HEK293 (cell line): ENCODE results near the gene PHACTR1.
"Not testable (repeated sequence)": the region's sequence is repeated elsewhere in the genome, so short reads cannot be mapped to it uniquely, and the experiment has no call there.

Experiments used
- CTCF ChIA-PET: fragments of 350-600 bp; formaldehyde crosslinking; extraction: SDS; loops from one replicate; lab custom pipeline; 2021; ENCODE audit warnings: antibody characterized with exemption; lab: Yijun Ruan, JAX
- POLR2A ChIA-PET: fragments of 300-600 bp; formaldehyde crosslinking; extraction: SDS; loops from one replicate; lab custom pipeline; 2020; ENCODE audit warnings: antibody characterized with exemption, inconsistent platforms; lab: Yijun Ruan, JAX
- H3K27ac ChIP-seq: fragments of 200-500 bp; sonication (Bioruptor generic); 2 replicates; pipeline ENCODE4 v1.5.1; 2014; ENCODE audit warnings: low read depth, low read length, control low read depth, inconsistent platforms; ENCODE audit errors: extremely low read depth
- H3K36me3 ChIP-seq, 2 experiments: fragments of 200-500 bp in 1 of 2; sonication (Bioruptor generic) in 1 of 2; 1 replicate in 1 of 2; 2 replicates in 1 of 2; pipeline ENCODE4 v1.5.1; 2014 to 2017; ENCODE audit warnings: inconsistent platforms in 2 of 2, low read length in 2 of 2; ENCODE audit not compliant: control insufficient read depth in 2 of 2, insufficient read depth in 1 of 2
- H3K4me1 ChIP-seq: fragments of 200-500 bp; sonication (Bioruptor generic); 2 replicates; pipeline ENCODE4 v1.5.1; 2014; ENCODE audit warnings: mild to moderate bottlenecking, low read length, inconsistent platforms; ENCODE audit not compliant: control insufficient read depth, insufficient read depth
- H3K4me3 ChIP-seq: 2 replicates; pipeline ENCODE4 v1.5.1; 2011; ENCODE audit warnings: low read depth, mild to moderate bottlenecking, control low read depth, low read length, moderate library complexity
- H3K9me3 ChIP-seq: fragments of 200-500 bp; sonication (Bioruptor generic); 2 replicates; pipeline ENCODE4 v1.5.1; 2014; ENCODE audit warnings: low read depth, low read length, inconsistent platforms; ENCODE audit not compliant: control insufficient read depth, insufficient read depth
- HOXC10 ChIP-seq: sonication (generic); formaldehyde crosslinking; IDR thresholded peaks from 2 replicates; pipeline ENCODE4 v1.8.1; 2023; ENCODE audit warnings: mild to moderate bottlenecking, missing genetic modification reagents
- HOXD13 ChIP-seq: sonication (generic); formaldehyde crosslinking; IDR thresholded peaks from 2 replicates; pipeline ENCODE4 v1.8.0; 2022; ENCODE audit warnings: missing genetic modification reagents, borderline replicate concordance
- KLF7 ChIP-seq: fragments of 450-650 bp; formaldehyde crosslinking; IDR thresholded peaks from 2 replicates; pipeline ENCODE4 v1.5.1; 2016; ENCODE audit warnings: missing biosample characterization, missing genetic modification characterization, borderline replicate concordance
- KLF8 ChIP-seq: fragments of 450-650 bp; formaldehyde crosslinking; IDR thresholded peaks from 2 replicates; pipeline ENCODE4 v1.5.1; 2016; ENCODE audit warnings: missing biosample characterization, missing genetic modification characterization
- REPIN1 ChIP-seq: fragments of 450-650 bp; formaldehyde crosslinking; IDR thresholded peaks from 2 replicates; pipeline ENCODE4 v1.5.1; 2017; ENCODE audit warnings: missing biosample characterization, missing genetic modification characterization, low read depth
- SALL2 ChIP-seq: fragments of 450-650 bp; formaldehyde crosslinking; IDR thresholded peaks from 2 replicates; pipeline ENCODE4 v1.5.0; 2017; ENCODE audit warnings: missing biosample characterization, mild to moderate bottlenecking, missing genetic modification characterization, borderline replicate concordance
- SCRT2 ChIP-seq: fragments of 450-650 bp; formaldehyde crosslinking; IDR thresholded peaks from 2 replicates; pipeline ENCODE4 v1.5.1; 2016; ENCODE audit warnings: missing biosample characterization, missing genetic modification characterization
- TRIM28 ChIP-seq: IDR thresholded peaks from 2 replicates; pipeline ENCODE4 v1.6.1; 2011; ENCODE audit warnings: low read length, control low read depth, borderline replicate concordance
- ZBTB7A ChIP-seq: fragments of 450-650 bp; formaldehyde crosslinking; IDR thresholded peaks from 2 replicates; pipeline ENCODE4 v1.5.1; 2016; ENCODE audit warnings: low read depth, missing biosample characterization, missing genetic modification characterization
- ZNF121 ChIP-seq: fragments of 450-650 bp; formaldehyde crosslinking; IDR thresholded peaks from 2 replicates; pipeline ENCODE4 v1.5.1; 2016; ENCODE audit warnings: missing biosample characterization, missing genetic modification characterization
- ZNF146 ChIP-seq: fragments of 450-650 bp; formaldehyde crosslinking; IDR thresholded peaks from 2 replicates; pipeline ENCODE4 v1.5.1; 2016; ENCODE audit warnings: missing biosample characterization, missing genetic modification characterization
- ZNF16 ChIP-seq: fragments of 450-650 bp; formaldehyde crosslinking; IDR thresholded peaks from 2 replicates; pipeline ENCODE4 v1.5.1; 2016; ENCODE audit warnings: low read depth, missing biosample characterization, missing genetic modification characterization
- ZNF174 ChIP-seq: fragments of 450-650 bp; formaldehyde crosslinking; IDR thresholded peaks from 2 replicates; pipeline ENCODE4 v1.5.0; 2017; ENCODE audit warnings: missing biosample characterization, mild to moderate bottlenecking, missing genetic modification characterization
- ZNF530 ChIP-seq: fragments of 450-650 bp; formaldehyde crosslinking; IDR thresholded peaks from 2 replicates; pipeline ENCODE4 v1.5.1; 2016; ENCODE audit warnings: low read depth, missing biosample characterization, missing genetic modification characterization
- ZNF555 ChIP-seq: fragments of 450-650 bp; formaldehyde crosslinking; conservative IDR thresholded peaks from 2 replicates; pipeline ENCODE4 v1.5.1; 2017; ENCODE audit warnings: missing biosample characterization, mild to moderate bottlenecking, missing genetic modification characterization, inconsistent platforms
- ZNF560 ChIP-seq: fragments of 450-650 bp; formaldehyde crosslinking; IDR thresholded peaks from 2 replicates; pipeline ENCODE4 v1.5.1; 2017; ENCODE audit warnings: missing biosample characterization, missing genetic modification characterization, borderline replicate concordance
- ZNF580 ChIP-seq: fragments of 450-650 bp; formaldehyde crosslinking; IDR thresholded peaks from 2 replicates; pipeline ENCODE4 v1.5.1; 2016; ENCODE audit warnings: missing biosample characterization, missing genetic modification characterization
- ZNF624 ChIP-seq: fragments of 450-650 bp; formaldehyde crosslinking; IDR thresholded peaks from 2 replicates; pipeline ENCODE4 v1.5.1; 2017; ENCODE audit warnings: missing biosample characterization, missing genetic modification characterization
- ZNF626 ChIP-seq: fragments of 450-650 bp; sonication (Bioruptor Pico); formaldehyde crosslinking; IDR thresholded peaks from 2 replicates; pipeline ENCODE4 v1.5.1; 2018; ENCODE audit warnings: missing biosample characterization, missing genetic modification characterization, inconsistent platforms
- ZNF645 ChIP-seq: fragments of 450-650 bp; formaldehyde crosslinking; IDR thresholded peaks from 2 replicates; pipeline ENCODE4; 2016; ENCODE audit warnings: missing biosample characterization, missing genetic modification characterization
- ZNF701 ChIP-seq: fragments of 450-650 bp; formaldehyde crosslinking; IDR thresholded peaks from 2 replicates; pipeline ENCODE4 v1.5.1; 2016; ENCODE audit warnings: missing biosample characterization, missing genetic modification characterization
- ZNF837 ChIP-seq: fragments of 450-650 bp; formaldehyde crosslinking; IDR thresholded peaks from 2 replicates; pipeline ENCODE4 v1.5.1; 2016; ENCODE audit warnings: missing biosample characterization, missing genetic modification characterization
- ZSCAN4 ChIP-seq: fragments of 450-650 bp; formaldehyde crosslinking; IDR thresholded peaks from 2 replicates; pipeline ENCODE4 v1.5.1; 2017; ENCODE audit warnings: missing biosample characterization, missing genetic modification characterization
- TF ChIP-seq, protein P1 (sequence below): fragments of 450-650 bp; formaldehyde crosslinking; IDR thresholded peaks from 2 replicates; pipeline ENCODE4 v1.5.1; 2016; ENCODE audit warnings: missing biosample characterization, missing genetic modification characterization
- TF ChIP-seq, protein P2 (sequence below): fragments of 450-650 bp; formaldehyde crosslinking; IDR thresholded peaks from 2 replicates; pipeline ENCODE4 v1.5.1; 2017; ENCODE audit warnings: missing biosample characterization, missing genetic modification characterization

Gene PHACTR1

GRCh38 chr6:13243033-13243432 lies 526.5 kb downstream of the PHACTR1 start (continued):
- no peak for TF ChIP-seq ZNF560
- no peak for TF ChIP-seq SALL2
- TF ChIP-seq ZBTB7A (tag by site-specific recombination), result no peak
- no peak for TF ChIP-seq ZNF16 (tag by site-specific recombination)

- TF ChIP-seq SCRT2 (tag by site-specific recombination) (0 out of 2 replicates have a peak, but pooled peaks have one; percentile 21), ZNF146 (tag by site-specific recombination) (peak; percentile 90), ZNF580 (tag by site-specific recombination) (peak; percentile 60; the same call in 1 of the 2 replicates)
- peaks cover 12% of the 10 kb centered on the region for H3K4me1 ChIP-seq
- H3K27ac ChIP-seq, H3K36me3 ChIP-seq, H3K4me3 ChIP-seq, H3K9me3 ChIP-seq: not testable (repeated sequence)
- ChIA-PET POLR2A (interaction anchor here (0.7 kb wide), 1 partner anchor 79 kb away, joined by 4 read pairs; no protein-coding TSS in a partner anchor), CTCF (interaction anchor here (0.7 to 1.8 kb wide), 2 partner anchors 15 to 24 kb away, joined by 3 to 4 read pairs; no protein-coding TSS in a partner anchor)
These were observed 527.2 kb downstream of the PHACTR1 start for GRCh38 chr6:13243745-13244144.

- TF ChIP-seq ZNF645, result no peak
- TF ChIP-seq ZNF555 (tag by site-specific recombination), result no peak
- peak; percentile 71; the same call in 1 of the 2 replicates for TF ChIP-seq ZNF121 (tag by site-specific recombination)
- ChIA-PET CTCF (interaction anchor here (0.6 kb wide), 1 partner anchor 327 kb away, joined by 3 read pairs; no protein-coding TSS in a partner anchor), POLR2A (no interaction called here)
- peaks cover 14% of the 10 kb centered on the region for H3K4me1 ChIP-seq
- H3K27ac ChIP-seq, result peak overlapping the region; percentile 38
- H3K9me3 ChIP-seq, result no peaks in the 10 kb centered on the region
- H3K36me3 ChIP-seq, result no peaks in the 10 kb centered on the region
- no peak overlapping the region for H3K4me3 ChIP-seq
These were observed 531.1 kb downstream of the PHACTR1 start for GRCh38 chr6:13247627-13248026.

GRCh38 chr6:13248053-13248452 lies 531.5 kb downstream of the PHACTR1 start:
- POLR2A ChIA-PET, result no interaction called here
- CTCF ChIA-PET, result interaction anchor here (0.5 to 0.6 kb wide), 2 partner anchors 327 to 635 kb away, joined by 3 to 4 read pairs; no protein-coding TSS in a partner anchor
- H3K4me1 ChIP-seq, result peaks cover 14% of the 10 kb centered on the region
- H3K4me3 ChIP-seq, result no peak overlapping the region
- H3K36me3 ChIP-seq, result no peaks in the 10 kb centered on the region
- no peaks in the 10 kb centered on the region for H3K9me3 ChIP-seq
- peak overlapping the region; percentile 38 for H3K27ac ChIP-seq
- TF ChIP-seq ZNF701 (tag by site-specific recombination) (no peak), KLF8 (tag by site-specific recombination) (no peak), TRIM28 (peak; percentile 92), HOXC10 (CRISPR knock-in tag) (no peak), ZSCAN4 (tag by site-specific recombination) (no peak), REPIN1 (tag by site-specific recombination) (no peak), ZNF624 (tag by site-specific recombination) (no peak), ZBTB7A (tag by site-specific recombination) (no peak), ZNF174 (no peak), ZNF837 (tag by site-specific recombination) (no peak), KLF7 (tag by site-specific recombination) (no peak), ZNF626 (tag by site-specific recombination) (no peak), ZNF530 (no peak), HOXD13 (CRISPR knock-in tag) (no peak)
- TF ChIP-seq, protein P1, sequence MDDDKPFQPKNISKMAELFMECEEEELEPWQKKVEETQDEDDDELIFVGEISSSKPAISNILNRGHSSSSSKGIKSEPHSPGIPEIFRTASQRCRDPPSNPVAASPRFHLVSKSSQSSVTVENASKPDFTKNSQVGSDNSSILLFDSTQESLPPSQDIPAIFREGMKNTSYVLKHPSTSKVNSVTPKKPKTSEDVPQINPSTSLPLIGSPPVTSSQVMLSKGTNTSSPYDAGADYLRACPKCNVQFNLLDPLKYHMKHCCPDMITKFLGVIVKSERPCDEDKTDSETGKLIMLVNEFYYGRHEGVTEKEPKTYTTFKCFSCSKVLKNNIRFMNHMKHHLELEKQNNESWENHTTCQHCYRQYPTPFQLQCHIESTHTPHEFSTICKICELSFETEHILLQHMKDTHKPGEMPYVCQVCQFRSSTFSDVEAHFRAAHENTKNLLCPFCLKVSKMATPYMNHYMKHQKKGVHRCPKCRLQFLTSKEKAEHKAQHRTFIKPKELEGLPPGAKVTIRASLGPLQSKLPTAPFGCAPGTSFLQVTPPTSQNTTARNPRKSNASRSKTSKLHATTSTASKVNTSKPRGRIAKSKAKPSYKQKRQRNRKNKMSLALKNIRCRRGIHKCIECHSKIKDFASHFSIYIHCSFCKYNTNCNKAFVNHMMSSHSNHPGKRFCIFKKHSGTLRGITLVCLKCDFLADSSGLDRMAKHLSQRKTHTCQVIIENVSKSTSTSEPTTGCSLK, result no peak
- TF ChIP-seq, protein P2, sequence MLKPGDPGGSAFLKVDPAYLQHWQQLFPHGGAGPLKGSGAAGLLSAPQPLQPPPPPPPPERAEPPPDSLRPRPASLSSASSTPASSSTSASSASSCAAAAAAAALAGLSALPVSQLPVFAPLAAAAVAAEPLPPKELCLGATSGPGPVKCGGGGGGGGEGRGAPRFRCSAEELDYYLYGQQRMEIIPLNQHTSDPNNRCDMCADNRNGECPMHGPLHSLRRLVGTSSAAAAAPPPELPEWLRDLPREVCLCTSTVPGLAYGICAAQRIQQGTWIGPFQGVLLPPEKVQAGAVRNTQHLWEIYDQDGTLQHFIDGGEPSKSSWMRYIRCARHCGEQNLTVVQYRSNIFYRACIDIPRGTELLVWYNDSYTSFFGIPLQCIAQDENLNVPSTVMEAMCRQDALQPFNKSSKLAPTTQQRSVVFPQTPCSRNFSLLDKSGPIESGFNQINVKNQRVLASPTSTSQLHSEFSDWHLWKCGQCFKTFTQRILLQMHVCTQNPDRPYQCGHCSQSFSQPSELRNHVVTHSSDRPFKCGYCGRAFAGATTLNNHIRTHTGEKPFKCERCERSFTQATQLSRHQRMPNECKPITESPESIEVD (tag by site-specific recombination), result peak; percentile 80
